Measurements from ENCODE around the gene RNF123.
"Not testable (repeated sequence)": the region's sequence is repeated elsewhere in the genome, so short reads cannot be mapped to it uniquely, and the experiment has no call there.

RNF123 gene

GRCh38 chr3:49686769-49687423, 2.5 kb upstream of the RNF123 start:
- in situ Hi-C loops (cut with HindIII; ENCODE audit: low sequenced_read_pairs); DNase-seq (ENCODE audit: low read depth, low spot score): not testable (repeated sequence)
- peak overlapping the region; percentile 17 for H3K4me3 ChIP-seq (ENCODE audit: low read depth, low read length)

DNA sequence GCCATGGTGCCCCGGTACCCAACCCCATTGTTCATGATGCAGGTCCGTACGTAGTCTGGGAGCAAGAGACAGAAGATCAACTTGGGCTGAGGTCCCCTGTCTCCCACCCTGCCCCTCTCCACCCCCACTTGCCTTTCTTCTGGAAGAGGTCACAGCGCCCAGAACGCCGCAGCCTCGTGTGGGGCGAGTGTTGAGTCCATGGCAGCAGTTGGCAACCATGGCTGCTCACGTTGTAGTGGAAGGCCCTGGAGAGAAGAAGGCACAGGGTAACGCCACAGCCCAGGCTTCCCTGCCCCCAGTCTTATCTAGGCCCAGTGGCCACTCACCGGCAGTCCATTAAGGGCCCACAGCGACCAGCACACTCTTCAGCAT, 1.9 kb upstream of the RNF123 start:
- DNase-seq (ENCODE audit: low read depth, low spot score); H3K4me3 ChIP-seq (ENCODE audit: low read depth, low read length); in situ Hi-C loops (cut with HindIII; ENCODE audit: low sequenced_read_pairs): not testable (repeated sequence)

DNA sequence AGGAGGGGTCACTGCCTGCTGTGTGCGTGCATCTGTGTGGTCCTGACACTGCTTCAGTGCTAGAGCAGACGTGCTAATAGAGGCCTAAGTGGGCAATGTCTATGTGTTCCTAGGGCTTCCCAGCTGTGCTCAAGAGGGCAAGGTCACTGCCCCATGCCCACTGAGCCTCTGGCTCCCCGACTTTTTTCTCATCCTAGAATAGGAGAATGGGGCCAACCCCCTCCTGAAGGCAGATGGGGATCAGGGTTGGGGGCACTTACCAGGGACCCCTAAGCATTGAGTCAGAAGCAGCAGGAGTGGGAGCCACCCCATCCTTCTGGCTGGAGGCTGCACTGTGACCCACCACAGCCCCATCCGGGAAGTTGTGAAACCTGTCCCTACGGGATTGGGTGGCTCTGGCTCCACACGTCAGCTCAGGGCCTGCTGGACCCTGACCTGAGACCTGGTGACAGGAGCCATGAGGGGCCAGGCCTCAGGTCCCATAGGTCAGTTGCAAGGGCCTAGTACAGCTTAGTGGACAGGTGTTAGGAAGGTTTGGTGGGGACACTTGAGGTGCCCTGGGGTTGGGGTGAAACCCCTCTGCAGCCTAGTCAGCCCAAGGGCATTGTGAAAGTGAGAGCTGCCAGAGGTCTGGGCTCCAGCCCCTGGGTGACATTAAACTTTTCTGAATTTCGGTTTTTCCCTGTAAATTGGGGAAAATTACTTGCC, 865 bp upstream of the RNF123 start:
- DNase-seq (ENCODE audit: low read depth, low spot score); in situ Hi-C loops (cut with HindIII; ENCODE audit: low sequenced_read_pairs): not testable (repeated sequence)
- peak overlapping the region; percentile 96 for H3K4me3 ChIP-seq (ENCODE audit: low read depth, low read length)

DNA sequence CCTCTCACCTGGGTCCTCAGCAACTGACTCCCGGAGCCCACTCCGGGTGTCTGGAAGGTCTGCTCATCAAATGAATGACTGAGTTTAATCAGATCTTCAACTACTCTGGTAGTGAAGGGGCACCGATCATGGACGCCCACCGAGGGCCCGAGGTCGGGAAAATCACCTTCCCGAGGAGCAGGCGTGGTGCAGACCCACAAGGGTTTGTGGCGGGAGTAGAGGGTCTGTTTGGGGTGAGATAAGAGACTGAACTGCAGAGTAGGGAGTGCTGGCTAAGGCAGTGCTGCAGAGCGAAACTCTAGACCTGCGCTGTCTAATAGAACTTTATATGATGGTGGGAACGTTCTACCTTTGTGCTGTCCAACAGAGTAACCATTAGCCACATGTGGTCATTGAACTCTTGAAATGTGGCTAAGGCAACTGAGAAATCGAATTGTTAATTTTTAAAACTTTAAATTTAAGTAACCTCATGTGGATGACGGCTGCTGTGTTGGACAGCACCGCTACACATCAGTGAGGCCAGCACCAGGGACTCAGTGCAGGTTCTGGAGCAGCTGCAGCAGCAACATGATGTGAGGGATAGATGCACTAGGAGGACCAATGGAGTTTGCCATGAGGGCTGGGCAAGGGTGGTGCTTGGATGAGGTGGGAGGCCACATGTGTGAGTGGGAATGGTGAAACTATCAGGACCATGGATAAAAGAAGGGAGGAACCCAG, 709 bp downstream of the RNF123 start:
- peak overlapping the region; percentile 96 for H3K4me3 ChIP-seq (ENCODE audit: low read depth, low read length)
- in situ Hi-C loops (cut with HindIII; ENCODE audit: low sequenced_read_pairs); DNase-seq (ENCODE audit: low read depth, low spot score): not testable (repeated sequence)

- in situ Hi-C loops (cut with HindIII; ENCODE audit: low sequenced_read_pairs); H3K4me3 ChIP-seq (ENCODE audit: low read depth, low read length); DNase-seq (ENCODE audit: low read depth, low spot score): not testable (repeated sequence)
Observed at GRCh38 chr3:49690856-49691255, 1.5 kb downstream of the RNF123 start.

- in situ Hi-C loops (cut with HindIII; ENCODE audit: low sequenced_read_pairs); H3K4me3 ChIP-seq (ENCODE audit: low read depth, low read length); DNase-seq (ENCODE audit: low read depth, low spot score): not testable (repeated sequence)
Observed at GRCh38 chr3:49691481-49691880, 2.1 kb downstream of the RNF123 start.

DNA sequence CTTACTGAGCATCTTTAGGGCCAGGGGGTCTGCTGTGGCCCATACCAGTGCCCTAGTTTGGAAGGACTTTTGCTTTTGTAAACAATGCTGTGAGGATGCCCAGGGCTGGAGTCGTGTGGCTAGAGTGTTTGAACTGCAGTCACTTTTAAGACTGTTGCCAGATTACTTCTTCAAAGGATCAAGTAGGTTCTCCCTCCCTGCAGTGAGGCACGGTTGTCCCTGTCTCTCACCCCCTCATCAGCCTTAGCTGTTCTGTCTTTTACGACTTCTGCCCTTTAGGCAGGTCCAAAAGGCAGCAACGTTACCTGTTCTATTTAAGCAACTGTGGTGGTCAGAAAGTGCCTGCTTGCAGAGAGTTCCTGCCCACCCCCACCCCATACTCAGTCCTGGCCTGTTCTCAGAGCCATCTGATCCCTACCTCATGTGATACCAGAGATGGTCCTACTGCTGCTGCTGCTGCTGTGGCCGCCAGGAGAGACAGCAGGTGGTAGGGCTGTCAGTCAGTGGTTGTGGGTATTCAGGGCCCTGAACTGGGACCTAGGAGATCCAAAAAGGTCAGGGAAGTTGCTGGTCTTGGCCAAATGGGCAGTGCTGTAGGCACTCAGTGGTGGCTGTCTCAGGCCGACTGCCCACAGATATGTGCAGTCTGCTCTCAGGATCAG, 5.2 kb downstream of the RNF123 start:
- DNase-seq (ENCODE audit: low read depth, low spot score); in situ Hi-C loops (cut with HindIII; ENCODE audit: low sequenced_read_pairs); H3K4me3 ChIP-seq (ENCODE audit: low read depth, low read length): not testable (repeated sequence)

- H3K4me3 ChIP-seq (ENCODE audit: low read depth, low read length); DNase-seq (ENCODE audit: low read depth, low spot score); in situ Hi-C loops (cut with HindIII; ENCODE audit: low sequenced_read_pairs): not testable (repeated sequence)
Observed at GRCh38 chr3:49695350-49696015, 6.1 kb downstream of the RNF123 start.

DNA sequence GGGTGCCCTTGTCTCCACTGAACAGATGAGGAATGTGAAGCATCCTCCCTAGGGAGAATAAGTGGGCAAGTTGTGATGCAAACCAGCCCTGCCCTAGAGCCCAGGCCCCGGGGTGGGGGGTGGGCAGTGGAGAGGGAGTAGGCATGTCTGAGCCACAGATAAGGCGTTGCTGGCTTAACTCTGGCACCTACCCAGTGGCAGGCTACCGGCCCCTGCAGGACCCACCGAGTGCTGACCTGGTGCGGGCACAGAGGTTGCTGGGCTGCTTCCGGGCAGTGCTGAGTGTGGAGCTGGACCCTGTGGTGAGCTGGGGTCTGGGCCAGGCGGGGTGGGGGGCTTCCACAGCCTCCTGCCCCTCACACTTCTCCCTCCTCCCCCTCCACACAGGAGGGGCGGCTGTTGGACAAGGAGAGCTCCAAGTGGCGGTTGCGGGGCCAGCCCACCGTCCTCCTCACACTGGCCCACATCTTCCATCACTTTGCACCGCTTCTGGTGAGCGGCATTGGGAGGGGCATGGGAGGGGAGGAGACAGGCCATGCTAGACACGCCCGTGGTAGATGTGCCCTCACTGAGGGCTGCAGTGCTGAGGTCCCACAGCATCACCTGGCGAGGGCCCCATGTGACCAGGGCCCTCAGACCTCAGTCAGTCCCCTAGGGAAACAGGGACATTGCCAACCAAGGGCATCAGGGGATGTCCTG, 10.1 kb downstream of the RNF123 start:
- in situ Hi-C loops (cut with HindIII; ENCODE audit: low sequenced_read_pairs) = no loop called here
- TF ChIP-seq CTCF (IDR thresholded peaks at IDR 0.05; ENCODE audit: low read depth, low read length) = no peak
- DNase-seq (ENCODE audit: low read depth, low spot score) = no peak
- H3K4me3 ChIP-seq (ENCODE audit: low read depth, low read length) = no peak overlapping the region

- DNase-seq (ENCODE audit: low read depth, low spot score) = no peak
- in situ Hi-C loops (cut with HindIII; ENCODE audit: low sequenced_read_pairs) = no loop called here
- no peak for TF ChIP-seq CTCF (IDR thresholded peaks at IDR 0.05; ENCODE audit: low read depth, low read length)
- no peak overlapping the region for H3K4me3 ChIP-seq (ENCODE audit: low read depth, low read length)
Observed at GRCh38 chr3:49700014-49700413, 10.7 kb downstream of the RNF123 start.
